PC-9 (cell line): ENCODE measurements around the gene NARS2.

Source experiments
- EZH2 ChIP-seq: fragments of 200-600 bp; sonication (generic); IDR thresholded peaks from 2 replicates; pipeline ENCODE4 v1.8.0; 2017; ENCODE audit warnings: antibody characterized with exemption, low read depth
- TF ChIP-seq, protein P1 (sequence below): fragments of 200-600 bp; sonication (generic); conservative IDR thresholded peaks from 2 replicates; pipeline ENCODE4 v1.6.1; 2017; ENCODE audit warnings: mixed run types, antibody characterized with exemption, mild to moderate bottlenecking, moderate library complexity

GRCh38 chr11:78620159-78620558, 45.5 kb upstream of the NARS2 start:
- TF ChIP-seq, protein P1, sequence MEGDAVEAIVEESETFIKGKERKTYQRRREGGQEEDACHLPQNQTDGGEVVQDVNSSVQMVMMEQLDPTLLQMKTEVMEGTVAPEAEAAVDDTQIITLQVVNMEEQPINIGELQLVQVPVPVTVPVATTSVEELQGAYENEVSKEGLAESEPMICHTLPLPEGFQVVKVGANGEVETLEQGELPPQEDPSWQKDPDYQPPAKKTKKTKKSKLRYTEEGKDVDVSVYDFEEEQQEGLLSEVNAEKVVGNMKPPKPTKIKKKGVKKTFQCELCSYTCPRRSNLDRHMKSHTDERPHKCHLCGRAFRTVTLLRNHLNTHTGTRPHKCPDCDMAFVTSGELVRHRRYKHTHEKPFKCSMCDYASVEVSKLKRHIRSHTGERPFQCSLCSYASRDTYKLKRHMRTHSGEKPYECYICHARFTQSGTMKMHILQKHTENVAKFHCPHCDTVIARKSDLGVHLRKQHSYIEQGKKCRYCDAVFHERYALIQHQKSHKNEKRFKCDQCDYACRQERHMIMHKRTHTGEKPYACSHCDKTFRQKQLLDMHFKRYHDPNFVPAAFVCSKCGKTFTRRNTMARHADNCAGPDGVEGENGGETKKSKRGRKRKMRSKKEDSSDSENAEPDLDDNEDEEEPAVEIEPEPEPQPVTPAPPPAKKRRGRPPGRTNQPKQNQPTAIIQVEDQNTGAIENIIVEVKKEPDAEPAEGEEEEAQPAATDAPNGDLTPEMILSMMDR, result no peak
- no peak for TF ChIP-seq EZH2
